ENCODE data around the gene ARHGAP22.

The ARHGAP22 gene

GRCh38 chr10:48442090-48442808 is 162.6 kb downstream of the ARHGAP22 start:
- no peak for TF ChIP-seq ZFX (IDR thresholded peaks at IDR 0.05; ENCODE audit: borderline replicate concordance)
- no peak overlapping the region for H3K27ac ChIP-seq

DNA sequence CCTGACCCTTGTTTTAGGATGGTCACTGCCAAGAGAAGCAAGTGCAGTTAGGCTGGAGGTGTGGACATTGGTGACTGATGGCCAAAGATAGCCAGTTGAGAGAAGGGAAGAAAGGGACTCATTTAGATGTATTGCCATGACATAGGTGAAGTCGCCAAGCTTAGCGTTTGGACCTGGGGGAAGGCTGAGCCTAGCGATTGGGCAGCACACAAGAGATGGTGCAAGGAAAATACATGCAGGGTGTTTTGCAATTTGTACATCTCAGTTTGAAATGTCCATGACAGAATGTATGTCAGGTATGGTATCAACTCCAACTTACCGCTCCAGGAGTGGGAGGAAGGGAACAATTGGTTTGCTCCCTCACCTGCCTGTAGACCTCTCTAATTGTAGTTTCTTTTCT is 164.1 kb downstream of the ARHGAP22 start:
- no peak for TF ChIP-seq ZFX (IDR thresholded peaks at IDR 0.05; ENCODE audit: borderline replicate concordance)
- TF ChIP-seq, protein P1, sequence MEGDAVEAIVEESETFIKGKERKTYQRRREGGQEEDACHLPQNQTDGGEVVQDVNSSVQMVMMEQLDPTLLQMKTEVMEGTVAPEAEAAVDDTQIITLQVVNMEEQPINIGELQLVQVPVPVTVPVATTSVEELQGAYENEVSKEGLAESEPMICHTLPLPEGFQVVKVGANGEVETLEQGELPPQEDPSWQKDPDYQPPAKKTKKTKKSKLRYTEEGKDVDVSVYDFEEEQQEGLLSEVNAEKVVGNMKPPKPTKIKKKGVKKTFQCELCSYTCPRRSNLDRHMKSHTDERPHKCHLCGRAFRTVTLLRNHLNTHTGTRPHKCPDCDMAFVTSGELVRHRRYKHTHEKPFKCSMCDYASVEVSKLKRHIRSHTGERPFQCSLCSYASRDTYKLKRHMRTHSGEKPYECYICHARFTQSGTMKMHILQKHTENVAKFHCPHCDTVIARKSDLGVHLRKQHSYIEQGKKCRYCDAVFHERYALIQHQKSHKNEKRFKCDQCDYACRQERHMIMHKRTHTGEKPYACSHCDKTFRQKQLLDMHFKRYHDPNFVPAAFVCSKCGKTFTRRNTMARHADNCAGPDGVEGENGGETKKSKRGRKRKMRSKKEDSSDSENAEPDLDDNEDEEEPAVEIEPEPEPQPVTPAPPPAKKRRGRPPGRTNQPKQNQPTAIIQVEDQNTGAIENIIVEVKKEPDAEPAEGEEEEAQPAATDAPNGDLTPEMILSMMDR (IDR thresholded peaks at IDR 0.05): no peak
- no peak overlapping the region for H3K27ac ChIP-seq

GRCh38 chr10:48439581-48440041 is 165.3 kb downstream of the ARHGAP22 start:
- TF ChIP-seq, protein P1 (IDR thresholded peaks at IDR 0.05): peak; percentile 16; the same call in 1 of the 2 replicates
- no peak for TF ChIP-seq ZFX (IDR thresholded peaks at IDR 0.05; ENCODE audit: borderline replicate concordance)
- H3K27ac ChIP-seq: peak overlapping the region; percentile 31; the same call in 1 of the 2 replicates

DNA sequence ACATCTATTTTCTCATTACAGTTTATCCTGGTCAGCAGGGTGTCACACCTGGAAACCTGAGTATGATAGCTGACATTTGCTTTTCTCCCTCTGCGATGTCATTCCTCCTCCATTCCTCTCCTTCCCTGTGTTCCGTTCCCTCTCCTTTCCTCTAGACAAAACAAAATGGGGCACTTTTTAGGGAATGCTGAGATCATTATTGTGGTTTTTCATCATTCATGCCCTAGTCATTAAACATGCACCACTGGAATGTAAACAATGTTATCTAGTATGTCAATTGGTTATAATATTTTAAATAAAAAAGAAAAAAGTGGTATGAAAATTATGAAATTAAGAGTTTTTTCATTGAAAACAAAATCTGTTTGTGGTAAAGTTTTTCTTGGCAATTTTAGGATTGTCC is 165.8 kb downstream of the ARHGAP22 start:
- 0 out of 2 replicates have a peak overlapping the region, but pooled peaks have one; percentile 31 for H3K27ac ChIP-seq
- no peak for TF ChIP-seq ZFX (IDR thresholded peaks at IDR 0.05; ENCODE audit: borderline replicate concordance)
- TF ChIP-seq, protein P1 (IDR thresholded peaks at IDR 0.05): no peak

DNA sequence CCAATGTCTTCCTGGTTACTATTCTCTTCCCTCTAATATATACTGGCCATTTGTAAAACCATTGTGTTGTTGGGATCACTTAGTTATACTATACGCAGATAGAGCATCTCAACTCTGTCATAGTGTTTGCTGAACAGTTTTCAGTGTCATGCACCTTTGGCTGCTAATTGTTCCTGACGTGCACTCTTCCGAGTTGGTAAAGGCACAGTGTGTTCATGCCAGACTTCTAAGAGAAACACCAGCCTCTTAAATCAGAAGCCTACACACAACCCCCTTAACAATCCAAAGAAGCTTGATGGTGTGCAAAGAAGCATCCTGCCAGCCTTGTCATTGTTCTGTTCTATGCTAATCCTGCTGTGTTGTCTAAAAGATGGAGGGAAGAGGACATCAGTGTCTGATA is 167.3 kb downstream of the ARHGAP22 start:
- TF ChIP-seq, protein P1 (IDR thresholded peaks at IDR 0.05): no peak
- TF ChIP-seq ZFX (IDR thresholded peaks at IDR 0.05; ENCODE audit: borderline replicate concordance): no peak
- H3K27ac ChIP-seq: no peak overlapping the region

DNA sequence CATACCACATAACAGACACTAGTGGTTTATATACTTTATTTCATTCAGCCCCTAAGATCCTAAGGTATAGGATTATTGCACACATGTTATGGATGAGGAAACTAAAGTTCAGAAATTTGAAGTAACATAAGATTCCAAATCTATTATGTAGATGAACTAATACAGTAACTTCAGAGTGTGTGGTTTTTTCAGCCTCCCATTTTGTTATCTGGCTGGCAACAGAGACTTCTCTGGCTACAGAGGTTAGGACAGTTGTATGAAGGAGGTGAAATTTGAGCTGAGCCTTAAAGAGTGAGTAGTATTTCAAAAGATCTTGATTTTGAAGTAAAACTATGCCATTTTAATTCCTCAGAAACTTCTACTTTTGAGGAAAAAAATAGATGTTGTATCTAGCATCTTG is 173.0 kb downstream of the ARHGAP22 start:
- no peak overlapping the region for H3K27ac ChIP-seq

GRCh38 chr10:48430402-48430993 is 174.4 kb downstream of the ARHGAP22 start:
- TF ChIP-seq, protein P1 (IDR thresholded peaks at IDR 0.05): no peak
- TF ChIP-seq ZFX (IDR thresholded peaks at IDR 0.05; ENCODE audit: borderline replicate concordance): no peak
- H3K27ac ChIP-seq: no peak overlapping the region

More for the DNA sequence above, 173.0 kb downstream of the ARHGAP22 start:
- TF ChIP-seq ZFX (IDR thresholded peaks at IDR 0.05; ENCODE audit: borderline replicate concordance): no peak
- TF ChIP-seq, protein P1 (IDR thresholded peaks at IDR 0.05): no peak
